Stimulated activated CD4-positive, alpha-beta T cell treated with anti-CD3 and anti-CD28 coated beads, Interleukin-15, amount 100 ng/mL, for 48 hours (primary cell): ENCODE data around the gene GPC3.
"Not testable (repeated sequence)": the region's sequence is repeated elsewhere in the genome, so short reads cannot be mapped to it uniquely, and the experiment has no call there.

ENCODE experiments used
- DNase-seq, 2 donors: peaks; one replicate each; pipeline ENCODE4 v3.0.0-alpha.2; 2020; ENCODE audit warnings: low read depth in 2 of 2

Gene GPC3

DNA sequence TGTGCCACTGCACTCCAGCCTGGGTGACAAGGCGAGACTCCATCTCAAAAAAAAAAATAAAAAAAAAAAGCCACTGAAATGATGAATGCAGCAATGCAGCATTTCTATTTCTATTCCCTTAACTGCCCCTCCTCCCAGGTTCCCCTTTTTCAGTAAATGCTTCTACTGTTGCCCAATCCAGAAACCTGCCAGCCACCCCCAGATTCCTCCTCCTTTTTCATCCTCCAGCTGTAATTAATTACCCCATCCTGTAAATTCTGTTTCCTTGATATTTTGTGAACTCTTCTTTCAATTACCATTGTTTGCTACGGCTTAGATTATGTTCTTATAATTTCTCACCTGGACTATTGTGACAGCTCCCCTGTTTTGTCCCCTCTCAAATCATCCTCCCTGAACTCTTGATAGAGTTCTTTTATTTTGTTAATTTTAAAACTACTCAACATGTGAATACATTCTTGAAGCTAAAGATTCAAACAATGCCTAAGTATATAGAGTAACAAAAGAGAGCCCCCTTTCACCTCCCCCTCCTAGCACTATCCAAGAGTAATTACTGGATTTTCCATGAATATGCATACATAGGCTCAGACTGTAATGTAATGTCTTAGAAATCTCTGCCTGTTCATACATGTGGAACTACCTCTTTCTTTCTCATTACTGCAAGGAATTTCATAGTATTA lies 429.5 kb downstream of the GPC3 start:
- DNase-seq = no peak

DNA sequence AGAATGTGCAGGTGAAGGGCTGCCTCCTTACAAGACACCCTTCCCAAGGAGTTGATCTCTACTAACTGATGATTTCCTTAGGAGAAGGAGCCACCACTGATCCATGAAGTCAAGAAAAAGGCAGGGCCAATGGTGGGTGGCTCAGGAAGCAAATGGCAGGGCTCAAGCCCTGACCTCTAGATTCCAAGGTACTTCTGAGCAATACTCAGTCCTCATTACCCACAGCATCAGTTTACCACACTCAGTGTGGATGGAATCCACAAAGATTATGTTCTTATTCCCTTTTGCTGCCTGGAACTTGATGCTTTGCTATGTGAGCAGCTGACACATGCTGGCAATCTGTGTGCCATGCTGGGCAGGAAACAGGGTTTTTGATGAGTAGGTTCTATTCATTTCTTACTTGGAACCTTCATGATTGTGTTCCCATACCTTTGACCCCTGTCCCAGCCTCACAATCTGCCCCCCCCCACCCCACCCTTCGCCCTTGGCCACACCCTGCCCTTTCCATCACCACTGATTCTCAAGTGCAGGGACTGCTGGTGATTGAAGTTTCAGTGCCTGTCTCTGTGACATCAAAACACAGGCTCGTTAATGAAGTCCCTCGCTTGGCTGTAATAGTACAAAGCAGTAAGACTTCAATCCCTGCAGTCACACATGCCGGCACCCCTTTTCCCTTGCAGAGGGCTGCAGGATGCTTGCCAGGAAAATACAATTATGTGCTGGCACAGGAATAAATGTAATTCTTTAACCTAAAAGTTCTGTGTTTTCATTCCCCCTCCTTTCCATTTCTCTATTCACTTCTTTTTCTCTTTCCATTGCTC lies 434.5 kb downstream of the GPC3 start:
- no peak for DNase-seq

DNA sequence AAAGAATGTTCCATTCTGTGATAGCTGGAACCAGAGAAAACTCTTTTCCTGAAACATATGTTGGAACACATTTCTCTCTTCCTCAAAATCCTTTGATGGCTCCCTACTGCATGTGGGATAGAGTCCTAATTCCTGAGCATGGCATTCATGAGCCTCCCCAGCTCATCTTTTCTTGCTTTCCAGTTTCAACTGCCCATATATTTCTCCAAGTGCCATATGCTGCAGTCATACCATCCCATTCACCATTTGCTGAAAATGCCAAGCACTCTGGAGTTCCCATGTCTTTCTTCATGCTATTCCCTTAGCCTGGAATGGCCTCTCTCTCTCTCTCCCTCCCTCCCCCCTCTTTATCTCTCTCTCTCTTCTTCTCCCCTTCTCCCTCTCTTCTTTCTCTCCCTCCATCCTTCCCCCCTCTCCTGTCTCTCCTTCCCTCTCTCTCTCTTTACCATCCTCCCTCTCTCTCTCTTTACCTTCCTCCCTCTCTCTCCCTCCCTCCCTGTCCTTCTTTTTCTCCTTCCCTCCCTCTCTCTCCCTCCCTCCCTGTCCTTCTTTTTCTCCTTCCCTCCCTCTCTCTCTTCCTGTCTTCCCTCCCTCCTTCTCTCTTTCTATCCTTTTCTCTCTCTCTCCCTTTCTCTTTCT lies 436.0 kb downstream of the GPC3 start:
- DNase-seq = no peak

DNA sequence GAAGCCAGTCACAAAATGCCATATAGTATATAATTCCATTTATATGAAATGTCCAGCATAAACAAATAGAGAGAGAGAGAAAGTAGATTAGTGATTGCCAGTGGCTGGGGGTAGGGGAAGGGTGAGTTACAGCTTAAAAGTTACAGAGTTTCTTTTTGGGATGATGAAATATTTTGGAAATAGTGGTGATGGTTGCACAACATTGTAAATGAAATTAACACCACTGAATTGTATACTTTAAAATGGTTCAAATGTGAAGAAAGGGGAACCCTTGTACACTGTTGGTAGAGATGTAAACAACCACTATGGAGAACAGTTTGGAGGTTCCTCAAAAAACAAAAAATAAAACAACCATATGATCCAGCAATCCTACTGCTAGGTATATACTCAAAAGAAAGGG lies 439.0 kb downstream of the GPC3 start:
- no peak for DNase-seq

DNA sequence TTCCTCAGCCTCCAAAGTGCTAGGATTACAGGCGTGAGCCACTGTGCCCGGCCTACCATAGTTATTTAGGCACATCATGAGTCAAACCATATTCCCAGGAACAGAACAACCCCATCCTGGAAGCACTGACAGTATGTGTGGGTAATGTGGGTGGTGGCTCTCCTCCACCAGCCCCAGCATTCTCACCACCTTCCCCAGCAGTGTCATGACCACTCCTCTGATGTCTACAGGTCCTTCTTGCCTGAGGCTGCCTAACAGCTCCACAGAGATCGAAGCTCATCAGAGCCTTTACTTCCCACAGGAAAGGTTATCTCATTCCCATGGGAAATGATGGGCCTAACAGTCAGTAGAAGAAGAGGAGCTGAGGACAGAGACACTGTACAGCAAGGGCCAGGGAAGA lies 440.6 kb downstream of the GPC3 start:
- DNase-seq = no peak

DNA sequence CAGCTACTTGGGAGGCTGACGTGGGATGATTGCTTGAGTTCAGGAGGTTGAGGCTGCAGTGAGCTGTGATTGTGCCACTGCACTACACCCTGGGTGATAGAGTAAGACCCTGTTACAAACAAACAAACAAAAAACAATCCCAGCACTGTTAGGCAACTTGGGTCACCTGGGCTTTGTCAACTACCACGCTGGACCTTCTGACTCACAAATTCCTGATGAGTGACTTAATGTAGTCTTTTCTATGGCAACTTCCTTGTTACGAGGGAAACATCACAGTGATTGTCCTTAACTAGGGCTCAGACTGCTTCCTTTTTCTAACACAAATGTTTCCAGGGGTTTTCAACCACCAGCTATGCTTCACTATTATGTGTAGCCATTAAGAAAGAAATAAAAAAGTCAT lies 441.3 kb downstream of the GPC3 start:
- no peak for DNase-seq

DNA sequence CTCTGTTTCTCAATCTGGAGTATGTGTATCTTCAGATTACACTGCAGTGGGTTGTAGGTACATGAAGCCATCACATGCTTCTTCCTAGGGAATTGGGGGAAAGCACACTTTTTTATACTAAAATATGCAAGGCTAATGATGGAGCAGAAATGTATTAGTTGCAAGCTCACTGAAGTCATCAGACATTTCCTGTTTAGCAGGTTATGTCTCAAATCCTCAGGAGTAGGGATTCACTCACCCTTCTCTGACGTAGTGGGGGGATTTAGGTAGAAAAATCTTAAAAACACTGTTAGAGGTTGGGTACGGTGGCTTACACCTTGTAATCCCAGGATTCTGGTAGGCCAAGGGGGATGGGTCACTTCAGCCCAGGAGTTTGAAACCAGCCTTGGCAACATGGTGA lies 441.7 kb downstream of the GPC3 start:
- no peak for DNase-seq

DNA sequence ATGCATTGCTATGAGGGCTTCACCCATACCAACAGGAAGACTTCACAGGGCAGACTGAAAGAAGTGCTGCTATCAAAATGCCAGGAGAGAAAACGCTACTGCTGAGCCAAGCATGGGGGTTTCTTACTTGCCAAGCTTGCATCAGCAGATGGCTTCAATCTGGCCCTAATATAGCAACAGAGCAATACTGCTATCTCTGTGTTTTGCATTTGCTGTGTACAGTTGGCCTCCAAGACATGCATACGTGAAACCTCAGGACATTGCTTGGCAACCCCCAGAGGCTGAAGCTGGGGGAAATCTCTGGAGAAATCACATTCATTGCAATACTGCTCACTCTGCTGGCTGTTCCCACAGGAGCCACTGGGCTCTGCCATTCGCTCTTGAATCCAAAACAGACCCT lies 442.9 kb downstream of the GPC3 start:
- DNase-seq = no peak

DNA sequence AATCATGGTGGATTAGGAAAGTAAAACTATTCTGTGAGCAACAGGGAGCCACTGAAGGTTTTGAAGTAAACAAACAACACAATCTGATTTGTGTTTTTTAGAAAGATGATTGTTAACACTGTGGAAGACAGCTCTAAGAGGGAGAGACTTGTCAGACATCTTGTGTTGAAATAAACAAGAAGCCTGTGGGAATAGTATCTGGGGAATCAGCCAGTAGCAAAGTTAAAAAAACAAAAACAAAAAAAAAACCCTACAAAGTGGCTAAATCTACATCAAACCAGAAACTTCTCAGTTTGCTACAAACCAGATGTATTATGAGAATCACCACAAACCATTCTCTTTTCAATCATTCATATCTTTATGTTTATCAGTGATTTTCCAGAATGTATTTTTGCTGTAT lies 444.4 kb downstream of the GPC3 start:
- DNase-seq = no peak

DNA sequence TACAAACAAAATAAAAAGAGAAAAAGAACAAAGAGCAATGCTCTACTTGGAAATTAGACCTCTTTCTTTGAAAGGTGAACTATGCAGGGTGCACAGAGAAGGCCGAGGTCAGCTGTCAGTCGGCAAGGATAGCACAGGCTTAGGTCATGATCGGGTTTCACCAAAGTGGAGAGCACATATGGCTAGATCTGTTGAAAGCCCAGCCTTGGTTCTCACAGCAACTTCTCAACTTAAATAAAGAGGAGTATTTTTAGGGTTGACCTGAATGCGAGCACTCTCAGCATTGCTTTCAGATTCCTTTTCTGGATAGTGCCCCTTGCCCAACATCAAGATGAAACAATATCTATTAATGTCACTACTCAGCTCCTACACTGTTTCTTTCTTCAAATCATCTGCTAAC lies 447.2 kb downstream of the GPC3 start:
- no peak for DNase-seq

DNA sequence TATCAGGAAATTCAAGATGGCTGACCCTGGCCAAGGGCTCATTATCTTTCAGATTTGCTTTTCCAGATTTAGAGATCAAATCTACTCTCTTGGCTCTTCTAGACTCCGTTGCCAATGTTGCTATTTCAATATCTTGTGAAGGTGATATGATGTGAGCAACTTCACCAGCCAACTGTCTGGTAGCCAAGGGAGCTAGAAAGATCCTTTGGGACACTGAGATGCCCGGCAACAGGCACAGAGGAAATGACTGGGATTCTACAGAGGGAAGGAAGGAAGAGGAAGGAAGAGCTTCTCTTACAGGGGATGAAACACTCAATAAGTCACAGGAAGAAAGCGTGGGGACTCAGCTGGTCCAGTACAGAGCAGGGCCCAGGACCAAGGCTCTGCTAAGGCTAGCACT lies 448.3 kb downstream of the GPC3 start:
- DNase-seq = no peak

DNA sequence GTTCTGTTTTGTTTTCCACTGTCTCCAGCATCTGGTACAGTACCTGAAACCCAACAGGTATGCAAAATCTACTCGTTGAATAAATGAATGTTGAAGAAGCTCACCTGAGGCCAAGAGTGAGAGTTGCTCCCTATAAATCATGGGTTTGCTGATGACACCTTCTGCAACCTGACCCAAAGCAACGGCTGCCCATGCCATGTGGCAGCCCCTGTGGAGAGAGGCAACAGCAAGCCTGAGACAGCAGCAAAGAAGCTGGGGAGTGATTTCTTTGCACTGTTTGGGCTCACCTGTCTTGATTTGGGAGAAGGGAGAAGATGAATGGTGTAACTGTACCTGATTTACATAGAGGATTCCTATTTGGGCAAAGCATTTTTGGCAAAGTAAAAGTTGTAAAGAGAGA lies 450.3 kb downstream of the GPC3 start:
- DNase-seq = no peak

DNA sequence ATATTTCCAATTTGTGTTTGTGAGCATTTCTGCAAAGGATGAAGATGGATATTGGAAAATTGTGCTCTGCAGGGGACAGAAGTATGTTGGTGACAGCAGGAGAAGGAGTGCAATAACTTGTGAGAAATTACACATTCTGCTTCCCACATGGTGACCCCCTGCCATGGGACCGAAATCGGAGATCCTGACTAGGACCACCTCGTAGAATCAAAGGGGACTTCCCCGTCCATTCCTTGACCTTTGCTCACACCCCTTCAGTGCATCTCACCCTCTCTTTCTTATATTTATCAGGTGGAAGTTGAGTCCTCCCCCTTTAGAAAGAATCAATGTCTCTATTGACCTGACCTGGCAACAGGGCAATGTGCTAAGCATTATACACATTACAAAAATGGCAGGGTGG lies 451.2 kb downstream of the GPC3 start:
- DNase-seq = no peak

DNA sequence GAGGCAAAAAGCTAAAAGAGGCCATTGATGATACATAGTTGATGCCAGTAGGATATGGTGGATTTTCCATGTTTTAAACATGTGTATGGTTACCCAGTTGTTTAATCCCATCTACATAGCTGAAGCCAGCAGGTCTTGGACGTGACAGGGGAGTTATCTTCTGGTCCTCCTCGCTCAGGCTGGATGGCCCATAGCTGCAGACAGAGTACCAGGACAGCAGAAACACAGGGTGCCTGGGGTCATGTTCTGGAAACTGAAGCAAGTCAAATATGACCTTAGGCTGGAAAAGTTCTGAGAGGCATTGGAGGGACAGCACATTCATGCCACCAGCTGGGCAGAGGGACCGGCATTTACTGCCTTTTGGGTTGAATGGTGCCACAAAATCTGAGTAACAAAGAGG lies 452.1 kb downstream of the GPC3 start:
- no peak for DNase-seq

DNA sequence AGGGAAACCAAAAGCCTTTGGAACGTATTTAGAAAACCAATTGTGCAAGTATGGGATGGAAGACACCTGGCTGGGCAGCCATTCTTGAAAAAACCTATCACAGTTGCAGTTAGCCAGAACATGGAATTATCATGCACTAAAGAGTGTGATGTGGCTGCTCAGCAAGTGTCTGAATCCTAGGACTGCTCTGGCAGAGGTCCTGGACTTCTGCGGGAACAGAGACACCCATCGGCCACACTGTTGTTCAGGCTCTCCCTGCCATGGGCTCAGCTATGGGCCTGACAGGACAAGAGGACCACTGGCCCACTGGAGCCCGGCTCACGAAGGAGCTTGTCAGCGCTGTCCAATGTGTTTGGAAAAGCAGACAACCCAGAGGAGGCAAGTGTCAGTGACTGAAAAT lies 454.4 kb downstream of the GPC3 start:
- DNase-seq = no peak

DNA sequence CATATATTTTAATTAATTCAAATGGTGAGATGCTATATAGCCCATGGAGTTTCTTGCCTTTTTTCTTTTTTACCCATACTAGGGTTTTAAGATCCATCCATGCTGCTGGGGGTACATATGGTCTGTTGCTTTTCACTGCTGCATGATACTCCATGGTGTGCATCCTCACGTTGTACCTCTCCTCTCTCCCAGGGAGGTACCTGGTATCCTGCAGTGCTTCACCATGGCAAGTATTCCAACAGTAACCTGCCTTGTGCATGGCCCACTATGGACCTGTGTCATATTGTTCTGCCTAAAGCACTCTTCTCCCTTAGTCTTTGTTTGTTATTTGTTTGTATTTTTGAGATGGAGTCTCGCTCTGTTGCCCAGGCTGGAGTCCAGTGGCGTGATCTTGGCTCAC lies 455.8 kb downstream of the GPC3 start:
- DNase-seq = no peak

DNA sequence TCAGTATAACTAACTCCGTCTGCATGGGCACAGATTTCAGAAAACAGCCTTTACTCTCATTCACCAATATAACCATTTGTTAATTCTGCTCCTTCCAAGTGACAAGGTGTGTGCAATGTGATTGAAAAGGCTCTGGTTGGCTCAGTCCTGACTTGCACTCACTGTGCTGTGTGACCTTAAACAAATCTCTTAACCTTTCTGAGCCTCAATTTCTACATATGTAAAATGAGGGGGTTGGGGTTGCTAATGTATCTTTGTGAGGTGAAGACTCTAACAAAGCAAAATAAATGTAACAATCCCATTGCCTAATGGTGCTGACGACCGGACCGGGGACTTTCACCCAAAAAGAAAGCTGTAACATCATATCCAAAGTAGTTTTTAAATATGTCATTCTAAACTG lies 457.6 kb downstream of the GPC3 start:
- DNase-seq = no peak

DNA sequence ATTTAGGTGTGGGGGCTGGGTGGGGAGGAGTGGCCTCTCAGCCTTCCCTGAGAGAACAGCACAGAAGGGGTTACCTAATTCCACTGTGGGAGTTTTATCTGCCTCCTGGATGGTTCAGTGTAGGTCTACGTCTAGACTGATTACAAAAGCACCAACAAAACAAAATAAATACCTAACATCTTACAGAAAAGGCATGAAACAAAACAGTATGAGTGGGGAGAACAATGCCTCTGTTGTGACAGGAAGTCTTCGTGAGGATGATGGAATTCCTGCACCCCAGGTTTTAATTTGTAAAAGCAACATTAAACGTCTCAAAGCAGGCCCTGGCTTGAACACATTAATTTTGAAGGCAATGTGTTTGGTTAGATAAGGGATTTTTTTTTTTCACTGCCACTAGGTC lies 458.0 kb downstream of the GPC3 start:
- DNase-seq = no peak

DNA sequence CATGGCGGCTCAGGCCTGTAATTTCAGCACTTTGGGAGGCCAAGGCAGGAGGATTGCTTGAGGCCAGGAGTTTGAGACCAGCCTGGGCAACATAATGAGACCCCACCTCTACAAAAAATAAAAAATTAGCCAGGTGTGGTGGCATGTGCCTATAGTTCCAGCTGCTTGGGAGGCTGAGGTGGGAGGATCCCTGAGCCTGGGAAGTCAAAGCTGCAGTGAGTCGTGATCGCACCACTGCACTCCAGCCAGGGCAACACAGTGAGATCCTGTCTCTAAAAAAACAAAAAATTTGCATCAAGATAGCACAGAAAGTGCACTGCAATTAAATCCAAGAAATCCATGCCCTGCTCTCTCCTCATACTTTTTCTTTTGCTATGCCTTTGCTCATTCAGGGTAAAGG lies 458.6 kb downstream of the GPC3 start:
- not testable (repeated sequence) for DNase-seq

DNA sequence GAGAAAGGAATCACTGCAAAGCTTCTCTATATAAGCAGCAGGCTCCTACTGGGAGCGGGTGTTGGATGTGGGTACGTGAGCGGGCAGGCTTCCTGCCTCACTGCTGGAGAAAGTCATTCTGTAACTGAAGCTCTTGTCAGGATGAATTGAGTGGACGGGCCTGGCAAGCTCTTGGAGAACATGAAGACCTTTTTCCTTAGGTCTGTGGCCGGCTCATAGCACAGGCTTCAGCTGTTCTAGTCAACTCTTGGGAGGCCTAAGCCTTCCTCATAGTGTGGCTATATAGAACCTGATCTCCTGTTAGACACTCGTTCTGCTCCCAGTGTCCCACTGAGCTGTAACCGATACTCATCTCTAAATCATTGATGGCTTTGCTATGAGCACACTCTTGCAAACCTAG lies 461.9 kb downstream of the GPC3 start:
- no peak for DNase-seq

DNA sequence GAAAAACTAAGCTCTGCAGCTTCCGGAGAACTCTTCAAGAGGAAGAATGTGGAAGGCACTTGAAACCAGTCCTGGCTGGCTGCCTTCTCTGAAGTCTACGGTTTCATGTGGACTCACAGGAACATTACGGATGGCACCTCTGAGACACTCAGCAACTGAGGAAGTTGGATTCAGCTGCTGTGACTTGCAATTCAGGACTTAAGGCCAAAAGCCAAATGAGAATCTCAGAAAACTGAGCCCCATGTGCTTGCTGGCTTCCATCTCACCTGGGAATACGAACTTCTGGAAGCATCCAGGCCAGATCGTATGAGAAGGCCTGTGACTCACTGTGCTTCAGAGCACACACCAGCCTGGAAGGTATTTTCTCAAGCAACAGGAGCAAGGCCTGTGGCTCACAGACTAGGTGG lies 462.3 kb downstream of the GPC3 start:
- no peak for DNase-seq

DNA sequence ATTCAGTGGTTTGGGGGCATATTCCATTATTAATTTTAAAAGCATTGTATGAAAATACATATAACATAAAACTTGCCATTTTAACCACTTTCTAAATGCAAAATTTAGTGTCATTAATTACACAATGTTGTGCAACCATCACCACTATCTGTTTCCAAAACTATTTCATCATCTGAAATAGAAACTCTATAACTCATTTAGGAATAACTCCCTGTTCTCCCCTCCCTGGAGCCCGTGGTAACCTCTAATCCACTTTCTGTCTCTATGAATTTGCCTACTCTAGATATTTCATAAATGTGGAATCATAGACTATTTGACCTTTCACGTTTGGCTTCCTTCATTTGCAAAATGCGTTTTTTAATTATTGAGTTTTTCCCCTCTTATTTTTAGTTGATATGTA lies 468.7 kb downstream of the GPC3 start:
- DNase-seq = no peak

DNA sequence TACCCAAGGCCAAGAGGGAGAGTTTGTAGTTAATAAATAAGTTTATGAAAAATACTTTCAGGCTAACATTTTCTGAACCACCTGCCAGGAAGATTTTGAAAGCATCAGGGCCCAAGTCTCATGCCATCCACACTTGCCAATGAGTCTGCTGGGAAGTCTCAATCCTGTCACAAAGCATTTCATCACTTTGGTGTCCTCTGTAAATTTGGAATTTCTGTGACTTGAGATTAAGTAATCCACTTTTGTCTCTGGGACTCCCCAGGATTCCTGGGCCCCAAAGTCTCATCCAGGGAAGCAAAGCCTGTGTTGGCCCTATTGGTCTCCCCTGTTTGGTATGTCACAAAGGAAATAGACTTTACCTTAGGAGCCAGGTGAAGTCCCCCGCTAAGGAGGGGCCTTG lies 470.9 kb downstream of the GPC3 start:
- no peak for DNase-seq
